ENCODE data around the gene ADAMTS13. TPM values are rescaled to one million over a fixed set of nuclear protein-coding genes. Genes with fewer than 3 reads are reported as not detected.
A peak's percentile ranks its signal among the peaks of the same experiment; 100 is the strongest.

Gene ADAMTS13
- total and polyA plus RNA-seq, 9 of the 15 experiments (the other 6 are each of a cell fraction or from before 2014, with no cell fraction given), result 0.03 to 0.20 (median 0.04) TPM; not detected in 4

DNA sequence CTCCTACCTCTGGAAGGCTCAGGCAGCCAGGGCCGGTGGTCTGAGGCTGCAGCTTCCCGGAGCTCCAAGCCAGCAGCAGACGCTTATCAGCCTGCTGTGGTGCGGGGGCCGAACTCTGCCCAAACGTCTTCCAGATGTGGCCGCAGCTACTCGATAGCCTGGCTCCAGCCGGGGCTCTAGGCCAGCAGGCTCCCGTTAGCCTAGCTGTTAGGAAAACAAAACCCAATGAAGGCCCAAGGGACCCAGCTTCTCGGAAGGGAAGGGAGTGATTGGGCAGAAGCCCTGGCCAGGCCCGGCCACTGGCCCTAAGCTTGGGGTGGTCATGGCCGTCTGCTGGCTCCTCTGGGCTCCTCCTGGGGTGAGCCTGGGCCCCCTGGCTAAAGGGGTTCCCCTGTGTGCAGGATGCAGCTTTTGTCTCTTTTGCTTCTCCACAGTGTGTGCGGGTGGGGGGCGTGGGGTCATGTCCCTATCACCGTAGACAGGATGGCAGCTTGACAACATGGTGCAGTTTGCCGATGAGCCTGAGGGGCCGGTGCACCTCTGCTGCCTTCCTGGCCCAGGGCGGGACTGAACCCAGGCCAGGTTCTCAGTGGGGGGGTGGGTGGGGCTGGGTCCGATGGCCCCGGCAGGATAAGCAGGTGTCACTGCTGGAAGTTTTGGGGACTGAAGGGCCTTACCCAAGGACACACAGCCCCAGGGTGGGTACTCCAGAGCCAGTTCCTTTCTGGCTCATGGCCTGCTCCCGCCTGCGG, 83.9 kb downstream of the ADAMTS13 start (continued):
- TF ChIP-seq HBP1 (CRISPR knock-in tag; IDR thresholded peaks at IDR 0.05), result no peak
- TF ChIP-seq, protein P1, sequence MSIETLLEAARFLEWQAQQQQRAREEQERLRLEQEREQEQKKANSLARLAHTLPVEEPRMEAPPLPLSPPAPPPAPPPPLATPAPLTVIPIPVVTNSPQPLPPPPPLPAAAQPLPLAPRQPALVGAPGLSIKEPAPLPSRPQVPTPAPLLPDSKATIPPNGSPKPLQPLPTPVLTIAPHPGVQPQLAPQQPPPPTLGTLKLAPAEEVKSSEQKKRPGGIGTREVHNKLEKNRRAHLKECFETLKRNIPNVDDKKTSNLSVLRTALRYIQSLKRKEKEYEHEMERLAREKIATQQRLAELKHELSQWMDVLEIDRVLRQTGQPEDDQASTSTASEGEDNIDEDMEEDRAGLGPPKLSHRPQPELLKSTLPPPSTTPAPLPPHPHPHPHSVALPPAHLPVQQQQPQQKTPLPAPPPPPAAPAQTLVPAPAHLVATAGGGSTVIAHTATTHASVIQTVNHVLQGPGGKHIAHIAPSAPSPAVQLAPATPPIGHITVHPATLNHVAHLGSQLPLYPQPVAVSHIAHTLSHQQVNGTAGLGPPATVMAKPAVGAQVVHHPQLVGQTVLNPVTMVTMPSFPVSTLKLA (conservative IDR thresholded peaks at IDR 0.05), result no peak
- TF ChIP-seq, protein P2, sequence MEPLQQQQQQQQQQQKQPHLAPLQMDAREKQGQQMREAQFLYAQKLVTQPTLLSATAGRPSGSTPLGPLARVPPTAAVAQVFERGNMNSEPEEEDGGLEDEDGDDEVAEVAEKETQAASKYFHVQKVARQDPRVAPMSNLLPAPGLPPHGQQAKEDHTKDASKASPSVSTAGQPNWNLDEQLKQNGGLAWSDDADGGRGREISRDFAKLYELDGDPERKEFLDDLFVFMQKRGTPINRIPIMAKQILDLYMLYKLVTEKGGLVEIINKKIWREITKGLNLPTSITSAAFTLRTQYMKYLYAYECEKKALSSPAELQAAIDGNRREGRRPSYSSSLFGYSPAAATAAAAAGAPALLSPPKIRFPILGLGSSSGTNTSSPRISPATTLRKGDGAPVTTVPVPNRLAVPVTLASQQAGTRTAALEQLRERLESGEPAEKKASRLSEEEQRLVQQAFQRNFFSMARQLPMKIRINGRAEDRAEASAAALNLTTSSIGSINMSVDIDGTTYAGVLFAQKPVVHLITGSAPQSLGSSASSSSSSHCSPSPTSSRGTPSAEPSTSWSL (CRISPR knock-in tag; IDR thresholded peaks at IDR 0.05; ENCODE audit: borderline replicate concordance), result no peak
- no peak for TF ChIP-seq ADNP (tag; IDR thresholded peaks at IDR 0.05)
- TF ChIP-seq, protein P3, sequence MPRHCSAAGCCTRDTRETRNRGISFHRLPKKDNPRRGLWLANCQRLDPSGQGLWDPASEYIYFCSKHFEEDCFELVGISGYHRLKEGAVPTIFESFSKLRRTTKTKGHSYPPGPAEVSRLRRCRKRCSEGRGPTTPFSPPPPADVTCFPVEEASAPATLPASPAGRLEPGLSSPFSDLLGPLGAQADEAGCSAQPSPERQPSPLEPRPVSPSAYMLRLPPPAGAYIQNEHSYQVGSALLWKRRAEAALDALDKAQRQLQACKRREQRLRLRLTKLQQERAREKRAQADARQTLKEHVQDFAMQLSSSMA (CRISPR knock-in tag; IDR thresholded peaks at IDR 0.05), result no peak
- no peak for TF ChIP-seq ZNF512 (tag; IDR thresholded peaks at IDR 0.05)
- peak in 1 of 2 experiments; percentile 59 for TF ChIP-seq E2F6 (IDR thresholded peaks at IDR 0.05; ENCODE audit: borderline replicate concordance in 1 of 2, extremely low read depth in 1 of 2, insufficient read depth in 1 of 2, insufficient read length in 1 of 2, low read depth in 1 of 2, low read length in 1 of 2, poor library complexity in 1 of 2, severe bottlenecking in 1 of 2)
- no peak for TF ChIP-seq CREB5 (CRISPR knock-in tag; IDR thresholded peaks at IDR 0.05)
- TF ChIP-seq NELFE (IDR thresholded peaks at IDR 0.05; ENCODE audit: insufficient read depth, insufficient read length), result no peak
- no peak for TF ChIP-seq BCL6 (CRISPR knock-in tag; IDR thresholded peaks at IDR 0.05)
- no peak for TF ChIP-seq ZBTB5 (IDR thresholded peaks at IDR 0.05)
- TF ChIP-seq MAZ (CRISPR knock-in tag; conservative IDR thresholded peaks at IDR 0.05 in 1 of 2, IDR thresholded peaks at IDR 0.05 in 1 of 2), result 0 out of 4 replicates have a peak, but pooled peaks have one; percentile 27 to 37
